ENCODE data around the gene MRPL58.

- TF ChIP-seq, protein P1, sequence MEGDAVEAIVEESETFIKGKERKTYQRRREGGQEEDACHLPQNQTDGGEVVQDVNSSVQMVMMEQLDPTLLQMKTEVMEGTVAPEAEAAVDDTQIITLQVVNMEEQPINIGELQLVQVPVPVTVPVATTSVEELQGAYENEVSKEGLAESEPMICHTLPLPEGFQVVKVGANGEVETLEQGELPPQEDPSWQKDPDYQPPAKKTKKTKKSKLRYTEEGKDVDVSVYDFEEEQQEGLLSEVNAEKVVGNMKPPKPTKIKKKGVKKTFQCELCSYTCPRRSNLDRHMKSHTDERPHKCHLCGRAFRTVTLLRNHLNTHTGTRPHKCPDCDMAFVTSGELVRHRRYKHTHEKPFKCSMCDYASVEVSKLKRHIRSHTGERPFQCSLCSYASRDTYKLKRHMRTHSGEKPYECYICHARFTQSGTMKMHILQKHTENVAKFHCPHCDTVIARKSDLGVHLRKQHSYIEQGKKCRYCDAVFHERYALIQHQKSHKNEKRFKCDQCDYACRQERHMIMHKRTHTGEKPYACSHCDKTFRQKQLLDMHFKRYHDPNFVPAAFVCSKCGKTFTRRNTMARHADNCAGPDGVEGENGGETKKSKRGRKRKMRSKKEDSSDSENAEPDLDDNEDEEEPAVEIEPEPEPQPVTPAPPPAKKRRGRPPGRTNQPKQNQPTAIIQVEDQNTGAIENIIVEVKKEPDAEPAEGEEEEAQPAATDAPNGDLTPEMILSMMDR (IDR thresholded peaks at IDR 0.05), result no peak
- no peak for TF ChIP-seq POLR2A (IDR thresholded peaks at IDR 0.05)
Observed at GRCh38 chr17:75001915-75002843, 10.3 kb upstream of the MRPL58 start.
